ENCODE measurements around the gene TTC28.
A peak's percentile ranks its signal among the peaks of the same experiment; 100 is the strongest.

TTC28 gene

DNA sequence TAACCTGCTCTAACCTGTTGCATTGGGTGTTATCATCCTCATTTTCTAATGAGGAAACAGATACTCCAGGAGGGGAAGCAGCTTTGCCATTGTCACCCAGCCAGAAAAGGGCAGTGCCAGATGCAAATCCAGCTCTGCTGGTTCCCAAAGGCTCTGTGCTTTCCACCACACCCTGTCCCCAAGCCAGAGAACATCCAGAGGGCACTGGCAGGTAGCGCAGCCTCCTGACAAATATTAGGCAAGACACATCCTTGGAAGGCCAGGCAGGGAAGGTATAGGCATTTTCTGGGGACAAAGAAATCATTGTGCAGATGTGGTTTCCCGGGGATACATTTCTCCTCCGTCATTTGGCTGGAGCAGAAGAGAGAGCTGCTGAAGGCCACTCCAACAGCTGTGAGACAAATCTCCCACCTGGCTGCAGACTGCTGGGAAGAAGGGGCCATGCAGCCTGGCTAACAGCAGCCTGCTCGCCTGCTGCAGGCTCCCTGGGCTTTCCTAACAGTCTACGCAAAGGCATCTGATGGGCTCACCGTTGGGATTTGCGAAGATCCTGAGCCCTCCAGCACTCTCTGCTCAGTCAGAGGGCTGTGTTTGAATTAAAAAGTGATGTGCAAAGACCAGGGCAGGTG is 666.7 kb downstream of the TTC28 start:
- POLR2A ChIA-PET = no interaction called here
- no peak overlapping the region for H3K4me3 ChIP-seq (ENCODE audit: low read depth, low read length)
- DNase-seq (ENCODE audit: low read depth, low spot score) = no peak
- TF ChIP-seq, protein P1, sequence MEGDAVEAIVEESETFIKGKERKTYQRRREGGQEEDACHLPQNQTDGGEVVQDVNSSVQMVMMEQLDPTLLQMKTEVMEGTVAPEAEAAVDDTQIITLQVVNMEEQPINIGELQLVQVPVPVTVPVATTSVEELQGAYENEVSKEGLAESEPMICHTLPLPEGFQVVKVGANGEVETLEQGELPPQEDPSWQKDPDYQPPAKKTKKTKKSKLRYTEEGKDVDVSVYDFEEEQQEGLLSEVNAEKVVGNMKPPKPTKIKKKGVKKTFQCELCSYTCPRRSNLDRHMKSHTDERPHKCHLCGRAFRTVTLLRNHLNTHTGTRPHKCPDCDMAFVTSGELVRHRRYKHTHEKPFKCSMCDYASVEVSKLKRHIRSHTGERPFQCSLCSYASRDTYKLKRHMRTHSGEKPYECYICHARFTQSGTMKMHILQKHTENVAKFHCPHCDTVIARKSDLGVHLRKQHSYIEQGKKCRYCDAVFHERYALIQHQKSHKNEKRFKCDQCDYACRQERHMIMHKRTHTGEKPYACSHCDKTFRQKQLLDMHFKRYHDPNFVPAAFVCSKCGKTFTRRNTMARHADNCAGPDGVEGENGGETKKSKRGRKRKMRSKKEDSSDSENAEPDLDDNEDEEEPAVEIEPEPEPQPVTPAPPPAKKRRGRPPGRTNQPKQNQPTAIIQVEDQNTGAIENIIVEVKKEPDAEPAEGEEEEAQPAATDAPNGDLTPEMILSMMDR (IDR thresholded peaks at IDR 0.05; ENCODE audit: insufficient read depth, low read length, missing control alignments) = no peak
- CTCF ChIA-PET = interaction anchor here (1.3 to 20.1 kb wide), 2 partner anchors 13 to 133 kb away, joined by 3 to 514 read pairs; no protein-coding TSS in a partner anchor

DNA sequence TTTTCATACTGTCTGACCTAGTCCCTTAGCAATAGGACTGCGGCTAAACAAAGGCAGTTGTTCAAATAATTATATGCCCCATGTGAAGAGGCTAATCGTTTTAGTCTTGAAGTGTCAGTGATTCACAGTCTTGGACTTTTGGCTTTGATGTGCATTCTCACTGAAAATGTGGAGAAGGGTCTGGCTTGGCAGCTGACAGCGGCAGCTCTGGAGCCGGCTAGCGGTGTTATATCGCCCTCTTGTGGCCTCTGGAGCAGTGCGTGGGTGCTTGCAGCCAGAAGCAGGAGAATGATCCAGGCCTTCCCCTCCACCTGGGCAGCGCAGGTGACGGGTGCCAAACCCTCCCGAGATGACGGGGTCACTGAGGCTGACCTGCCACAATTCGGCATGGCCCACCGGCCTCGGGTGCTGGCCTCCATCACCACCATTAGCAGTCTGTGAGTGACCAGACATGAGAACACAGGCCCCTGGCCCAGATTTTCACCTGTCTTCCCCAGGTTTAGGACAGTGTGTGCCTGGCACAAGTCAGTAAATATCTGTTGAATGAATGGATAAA is 670.3 kb downstream of the TTC28 start:
- ChIA-PET POLR2A (no interaction called here), CTCF (interaction anchor here (0.6 to 20.1 kb wide), 7 partner anchors 10 to 141 kb away, joined by 3 to 514 read pairs (median 6); no protein-coding TSS in a partner anchor)
- H3K4me3 ChIP-seq (ENCODE audit: low read depth, low read length) = no peak overlapping the region
- TF ChIP-seq, protein P1 (IDR thresholded peaks at IDR 0.05; ENCODE audit: insufficient read depth, low read length, missing control alignments) = peak; percentile 93
- peak; percentile 45 for DNase-seq (ENCODE audit: low read depth, low spot score)

DNA sequence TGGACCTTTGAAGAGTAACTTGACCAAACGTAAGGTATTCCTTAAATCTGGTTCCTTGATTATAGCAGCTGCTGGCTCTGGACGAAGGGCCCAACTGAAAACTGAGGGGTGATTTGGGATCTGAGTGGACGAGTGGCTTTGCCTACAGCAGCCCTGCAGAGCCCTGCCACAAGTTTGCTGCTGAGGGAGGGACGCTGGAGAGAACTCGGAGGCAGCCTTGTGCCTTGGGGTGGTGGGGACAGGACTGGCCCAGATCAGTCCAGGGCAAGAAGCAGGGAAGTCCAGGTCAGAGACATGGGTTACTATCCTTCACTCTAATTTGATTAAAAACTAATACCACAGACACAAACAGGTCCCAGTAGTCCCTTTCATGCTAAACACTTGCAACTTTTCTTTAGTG is 671.0 kb downstream of the TTC28 start:
- POLR2A ChIA-PET = no interaction called here
- CTCF ChIA-PET = interaction anchor here (0.6 to 20.1 kb wide), 7 partner anchors 8 to 128 kb away, joined by 3 to 514 read pairs (median 4); no protein-coding TSS in a partner anchor
- TF ChIP-seq, protein P1 (IDR thresholded peaks at IDR 0.05; ENCODE audit: insufficient read depth, low read length, missing control alignments) = no peak
- no peak for DNase-seq (ENCODE audit: low read depth, low spot score)
- no peak overlapping the region for H3K4me3 ChIP-seq (ENCODE audit: low read depth, low read length)

DNA sequence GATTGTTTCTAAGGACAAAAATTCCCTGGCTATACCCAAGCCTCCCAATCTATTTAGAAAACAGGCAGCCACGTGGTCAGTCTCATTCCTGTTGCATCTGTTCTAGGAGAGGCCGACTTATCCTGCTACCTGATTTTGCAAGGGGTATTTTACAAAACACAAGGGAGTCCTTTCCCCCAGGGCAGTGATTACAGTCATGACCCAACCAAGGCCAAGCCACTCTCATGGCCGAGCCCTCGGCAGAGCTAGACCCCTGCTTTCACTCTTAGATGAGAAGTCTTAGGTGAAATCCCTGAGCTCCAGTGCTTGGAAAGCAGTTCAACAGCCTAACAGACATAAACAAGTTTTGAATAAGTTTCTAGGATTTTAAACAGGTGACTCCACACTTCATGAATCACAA is 671.6 kb downstream of the TTC28 start:
- TF ChIP-seq, protein P1 (IDR thresholded peaks at IDR 0.05; ENCODE audit: insufficient read depth, low read length, missing control alignments) = no peak
- ChIA-PET CTCF (interaction anchor here (1.1 to 20.1 kb wide), 4 partner anchors 8 to 128 kb away, joined by 3 to 514 read pairs (median 5); no protein-coding TSS in a partner anchor), POLR2A (no interaction called here)

DNA sequence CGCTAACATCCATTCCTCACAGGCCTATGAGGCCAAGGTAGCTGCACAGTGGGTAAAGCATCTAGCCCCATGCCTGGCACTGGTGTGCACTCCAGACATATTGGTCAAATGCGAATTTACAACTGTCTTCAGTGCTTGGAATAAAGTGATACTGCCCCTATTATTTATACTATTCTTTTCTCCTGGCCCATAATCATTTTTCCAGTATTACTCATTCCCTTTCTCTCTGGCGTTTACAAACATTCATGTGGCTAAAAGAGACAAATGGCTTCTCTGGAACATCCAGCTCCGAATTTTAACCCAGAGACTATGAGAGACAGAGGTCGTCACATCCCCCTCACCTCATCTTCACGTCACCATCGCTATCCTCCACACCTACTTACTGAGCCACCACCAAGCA is 673.4 kb downstream of the TTC28 start:
- ChIA-PET POLR2A (no interaction called here), CTCF (interaction anchor here (0.6 to 20.1 kb wide), 7 partner anchors 8 to 198 kb away, joined by 3 to 514 read pairs (median 3); no protein-coding TSS in a partner anchor)
- TF ChIP-seq, protein P1 (IDR thresholded peaks at IDR 0.05; ENCODE audit: insufficient read depth, low read length, missing control alignments) = no peak
- DNase-seq (ENCODE audit: low read depth, low spot score) = no peak
- H3K4me3 ChIP-seq (ENCODE audit: low read depth, low read length) = no peak overlapping the region

More for the DNA sequence above, 671.6 kb downstream of the TTC28 start:
- no peak for DNase-seq (ENCODE audit: low read depth, low spot score)
- no peak overlapping the region for H3K4me3 ChIP-seq (ENCODE audit: low read depth, low read length)

DNA sequence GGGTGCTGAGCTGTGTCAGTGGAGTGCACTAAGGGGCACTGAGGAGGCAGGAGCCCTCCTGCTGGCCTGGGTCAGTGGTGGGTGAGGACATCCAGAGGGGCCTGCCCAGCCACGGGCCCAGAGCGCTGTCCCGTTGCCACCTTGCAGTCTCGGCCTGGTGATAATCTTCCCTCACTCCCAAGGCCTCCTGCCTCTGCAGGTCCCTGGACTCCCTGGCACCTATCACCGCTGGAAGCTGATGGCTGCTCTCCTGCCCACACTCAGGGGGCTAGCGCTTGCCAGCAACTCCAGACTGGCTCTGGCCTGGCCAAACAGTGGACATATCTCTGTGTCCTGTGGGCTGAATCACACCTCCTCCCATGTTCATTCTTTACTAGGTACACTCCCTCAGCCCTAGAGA is 674.1 kb downstream of the TTC28 start:
- ChIA-PET POLR2A (no interaction called here), CTCF (interaction anchor here (0.7 to 20.1 kb wide), 4 partner anchors 9 to 125 kb away, joined by 3 to 514 read pairs (median 7); no protein-coding TSS in a partner anchor)
- no peak overlapping the region for H3K4me3 ChIP-seq (ENCODE audit: low read depth, low read length)
- TF ChIP-seq, protein P1 (IDR thresholded peaks at IDR 0.05; ENCODE audit: insufficient read depth, low read length, missing control alignments) = no peak
- DNase-seq (ENCODE audit: low read depth, low spot score) = no peak

Data from AG04449 (cell line).